Inflammatory macrophage (primary cell): Measurements from ENCODE around the gene PRRG4.
"Not testable (repeated sequence)": the region's sequence is repeated elsewhere in the genome, so short reads cannot be mapped to it uniquely, and the experiment has no call there.

Source experiments
- DNase-seq, 2 donors: peaks; one replicate each; pipeline ENCODE4 v3.0.0-alpha.2; 2020 to 2022

PRRG4 gene

GRCh38 chr11:32887707-32888383, 58.1 kb downstream of the PRRG4 start:
- not testable (repeated sequence) for DNase-seq

GRCh38 chr11:32888384-32888710, 58.6 kb downstream of the PRRG4 start:
- DNase-seq, result not testable (repeated sequence)

GRCh38 chr11:32888805-32889204, 59.1 kb downstream of the PRRG4 start:
- DNase-seq, result no peak

- DNase-seq, result no peak
Measured at GRCh38 chr11:32890843-32891656, 61.3 kb downstream of the PRRG4 start.

- no peak for DNase-seq
Measured at GRCh38 chr11:32891657-32892354, 62.1 kb downstream of the PRRG4 start.

- DNase-seq, result peak; percentile 56 to 79
Measured at GRCh38 chr11:32892355-32893092, 62.8 kb downstream of the PRRG4 start, which contains the start of gene QSER1. TSS of gene QSER1 (plus strand) at chr11:32892811. CDS start at chr11:32893126, 315 bp downstream.

GRCh38 chr11:32893093-32893342, 63.3 kb downstream of the PRRG4 start:
- DNase-seq, result no peak

GRCh38 chr11:32893343-32894148, 63.8 kb downstream of the PRRG4 start:
- DNase-seq, result peak; percentile 38 to 52

- DNase-seq, result peak; percentile 78 to 81
Measured at GRCh38 chr11:32894149-32894827, 64.6 kb downstream of the PRRG4 start.

- DNase-seq, result no peak
Measured at GRCh38 chr11:32894921-32895320, 65.2 kb downstream of the PRRG4 start.

GRCh38 chr11:32895471-32895870, 65.7 kb downstream of the PRRG4 start:
- DNase-seq, result no peak

- no peak for DNase-seq
Measured at GRCh38 chr11:32897103-32897502, 67.4 kb downstream of the PRRG4 start.

- peak; percentile 42 to 64 for DNase-seq
Measured at GRCh38 chr11:32899438-32899837, 69.7 kb downstream of the PRRG4 start.

- peak; percentile 69 to 81 for DNase-seq
Measured at GRCh38 chr11:32902089-32902665, 72.5 kb downstream of the PRRG4 start.

GRCh38 chr11:32905028-32905667, 75.4 kb downstream of the PRRG4 start:
- DNase-seq, result no peak
